HEK293 (cell line): Measurements from ENCODE around the gene KRCC1.

ENCODE experiments used
- CTCF ChIA-PET: fragments of 350-600 bp; formaldehyde crosslinking; extraction: SDS; loops from one replicate; lab custom pipeline; 2021; ENCODE audit warnings: antibody characterized with exemption; lab: Yijun Ruan, JAX
- POLR2A ChIA-PET: fragments of 300-600 bp; formaldehyde crosslinking; extraction: SDS; loops from one replicate; lab custom pipeline; 2020; ENCODE audit warnings: antibody characterized with exemption, inconsistent platforms; lab: Yijun Ruan, JAX
- H3K27ac ChIP-seq: fragments of 200-500 bp; sonication (Bioruptor generic); 2 replicates; pipeline ENCODE4 v1.5.1; 2014; ENCODE audit warnings: low read depth, low read length, control low read depth, inconsistent platforms; ENCODE audit errors: extremely low read depth
- H3K36me3 ChIP-seq, 2 experiments: fragments of 200-500 bp in 1 of 2; sonication (Bioruptor generic) in 1 of 2; 1 replicate in 1 of 2; 2 replicates in 1 of 2; pipeline ENCODE4 v1.5.1; 2014 to 2017; ENCODE audit warnings: inconsistent platforms in 2 of 2, low read length in 2 of 2; ENCODE audit not compliant: control insufficient read depth in 2 of 2, insufficient read depth in 1 of 2
- H3K4me1 ChIP-seq: fragments of 200-500 bp; sonication (Bioruptor generic); 2 replicates; pipeline ENCODE4 v1.5.1; 2014; ENCODE audit warnings: mild to moderate bottlenecking, low read length, inconsistent platforms; ENCODE audit not compliant: control insufficient read depth, insufficient read depth
- H3K4me3 ChIP-seq: 2 replicates; pipeline ENCODE4 v1.5.1; 2011; ENCODE audit warnings: low read depth, mild to moderate bottlenecking, control low read depth, low read length, moderate library complexity
- H3K9me3 ChIP-seq: fragments of 200-500 bp; sonication (Bioruptor generic); 2 replicates; pipeline ENCODE4 v1.5.1; 2014; ENCODE audit warnings: low read depth, low read length, inconsistent platforms; ENCODE audit not compliant: control insufficient read depth, insufficient read depth
- ELK4 ChIP-seq: IDR thresholded peaks from 2 replicates; pipeline ENCODE4 v1.6.1; 2011; ENCODE audit warnings: mild to moderate bottlenecking, low read depth, low read length, borderline replicate concordance
- GLIS1 ChIP-seq: fragments of 450-650 bp; formaldehyde crosslinking; IDR thresholded peaks from 2 replicates; pipeline ENCODE4 v1.5.1; 2016; ENCODE audit warnings: missing biosample characterization, missing genetic modification characterization
- KLF7 ChIP-seq: fragments of 450-650 bp; formaldehyde crosslinking; IDR thresholded peaks from 2 replicates; pipeline ENCODE4 v1.5.1; 2016; ENCODE audit warnings: missing biosample characterization, missing genetic modification characterization, borderline replicate concordance
- KLF8 ChIP-seq: fragments of 450-650 bp; formaldehyde crosslinking; IDR thresholded peaks from 2 replicates; pipeline ENCODE4 v1.5.1; 2016; ENCODE audit warnings: missing biosample characterization, missing genetic modification characterization
- OSR2 ChIP-seq: fragments of 450-650 bp; formaldehyde crosslinking; IDR thresholded peaks from 2 replicates; pipeline ENCODE4 v1.5.1; 2016; ENCODE audit warnings: missing biosample characterization, missing genetic modification characterization
- PRDM6 ChIP-seq: fragments of 450-650 bp; formaldehyde crosslinking; IDR thresholded peaks from 2 replicates; pipeline ENCODE4 v1.5.1; 2017; ENCODE audit warnings: missing biosample characterization, missing genetic modification characterization
- TRIM28 ChIP-seq: IDR thresholded peaks from 2 replicates; pipeline ENCODE4 v1.6.1; 2011; ENCODE audit warnings: low read length, control low read depth, borderline replicate concordance
- ZBTB6 ChIP-seq: fragments of 450-650 bp; formaldehyde crosslinking; IDR thresholded peaks from 2 replicates; pipeline ENCODE4 v1.5.1; 2017; ENCODE audit warnings: missing biosample characterization, missing genetic modification characterization
- ZEB2 ChIP-seq: fragments of 450-650 bp; formaldehyde crosslinking; IDR thresholded peaks from 2 replicates; pipeline ENCODE4 v1.5.1; 2016; ENCODE audit warnings: missing biosample characterization, missing genetic modification characterization
- ZNF211 ChIP-seq: fragments of 450-650 bp; formaldehyde crosslinking; IDR thresholded peaks from 2 replicates; pipeline ENCODE4 v1.5.1; 2016; ENCODE audit warnings: low read depth, missing biosample characterization, missing genetic modification characterization
- ZNF366 ChIP-seq: fragments of 450-650 bp; formaldehyde crosslinking; conservative IDR thresholded peaks from 2 replicates; pipeline ENCODE4 v1.5.1; 2016; ENCODE audit warnings: missing biosample characterization, missing genetic modification characterization
- ZNF416 ChIP-seq: fragments of 450-650 bp; formaldehyde crosslinking; IDR thresholded peaks from 2 replicates; pipeline ENCODE4 v1.5.1; 2016; ENCODE audit warnings: missing biosample characterization, missing genetic modification characterization
- ZNF580 ChIP-seq: fragments of 450-650 bp; formaldehyde crosslinking; IDR thresholded peaks from 2 replicates; pipeline ENCODE4 v1.5.1; 2016; ENCODE audit warnings: missing biosample characterization, missing genetic modification characterization
- ZNF621 ChIP-seq: fragments of 450-650 bp; formaldehyde crosslinking; IDR thresholded peaks from 2 replicates; pipeline ENCODE4 v1.5.1; 2017; ENCODE audit warnings: missing biosample characterization, missing genetic modification characterization
- ZNF747 ChIP-seq: fragments of 450-650 bp; formaldehyde crosslinking; IDR thresholded peaks from 2 replicates; pipeline ENCODE4 v1.5.1; 2016; ENCODE audit warnings: missing biosample characterization, missing genetic modification characterization
- ZNF76 ChIP-seq: fragments of 450-650 bp; formaldehyde crosslinking; IDR thresholded peaks from 2 replicates; pipeline ENCODE4; 2016; ENCODE audit warnings: low read depth, missing biosample characterization, missing genetic modification characterization, borderline replicate concordance
- ZSCAN16 ChIP-seq: fragments of 450-650 bp; formaldehyde crosslinking; IDR thresholded peaks from 2 replicates; pipeline ENCODE4 v1.5.1; 2016; ENCODE audit warnings: missing biosample characterization, missing genetic modification characterization
- ZSCAN18 ChIP-seq: fragments of 450-650 bp; formaldehyde crosslinking; IDR thresholded peaks from 2 replicates; pipeline ENCODE4 v1.5.1; 2016; ENCODE audit warnings: missing biosample characterization, missing genetic modification characterization
- TF ChIP-seq, protein P1 (sequence below): fragments of 450-650 bp; formaldehyde crosslinking; IDR thresholded peaks from 2 replicates; pipeline ENCODE4 v1.5.1; 2016; ENCODE audit warnings: missing biosample characterization, missing genetic modification characterization
- TF ChIP-seq, protein P2 (sequence below): fragments of 450-650 bp; formaldehyde crosslinking; IDR thresholded peaks from 2 replicates; pipeline ENCODE4 v1.5.1; 2017; ENCODE audit warnings: missing biosample characterization, missing genetic modification characterization

Gene KRCC1

DNA sequence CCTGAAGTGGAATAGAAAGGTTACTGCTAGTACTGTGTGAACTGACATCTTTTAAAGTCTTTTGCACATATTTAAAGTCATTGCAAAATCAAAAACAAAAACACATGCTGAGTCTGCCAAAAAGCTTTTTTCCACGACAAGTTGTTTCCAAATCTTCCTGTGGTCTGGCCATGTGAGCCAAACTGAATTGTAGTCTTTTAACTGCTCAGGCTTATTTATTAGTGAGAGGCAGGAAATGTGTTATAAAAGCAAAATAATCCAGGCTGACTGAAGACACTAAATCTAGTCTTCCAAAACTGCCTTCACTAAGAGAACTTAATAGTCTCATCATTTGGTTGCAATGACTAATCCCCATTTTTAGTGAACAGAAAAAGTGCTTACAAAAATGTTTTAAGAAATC, 2.3 kb downstream of the KRCC1 start (continued):
- TF ChIP-seq ZNF747 (tag by site-specific recombination) (no peak), ZNF621 (no peak)

DNA sequence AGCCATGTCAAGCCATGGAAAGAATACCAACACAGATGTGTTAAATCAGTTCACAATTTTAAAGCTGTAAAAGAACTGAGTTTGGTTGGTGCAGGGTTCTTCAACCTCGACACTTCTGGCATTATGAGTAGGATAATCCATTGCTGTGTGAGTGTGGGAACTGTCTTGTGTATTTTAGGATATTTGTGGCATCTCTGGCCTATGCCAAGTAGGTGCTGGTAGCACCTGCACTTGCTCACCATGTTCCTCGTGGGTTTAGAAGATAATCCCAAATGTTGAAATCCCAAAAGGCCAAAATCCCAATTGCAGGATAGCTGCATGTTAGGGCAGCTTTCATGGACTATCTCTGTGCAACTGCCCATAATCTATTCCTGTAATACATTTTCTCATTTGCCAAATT, 3.8 kb downstream of the KRCC1 start:
- POLR2A ChIA-PET = no interaction called here
- H3K27ac ChIP-seq = no peak overlapping the region
- peaks cover 5% of the 10 kb centered on the region; the same call in 1 of the 2 replicates for H3K4me1 ChIP-seq
- H3K4me3 ChIP-seq = no peak overlapping the region
- no peaks in the 10 kb centered on the region for H3K9me3 ChIP-seq
- no peaks in the 10 kb centered on the region; a peak in 1 of 3 replicates for H3K36me3 ChIP-seq
- no peak for TF ChIP-seq ZNF76 (tag by site-specific recombination)
- TF ChIP-seq ZSCAN16 (tag by site-specific recombination) = no peak
- no peak for TF ChIP-seq ELK4
- TF ChIP-seq ZNF580 (tag by site-specific recombination) = no peak
- TF ChIP-seq ZNF416 (tag by site-specific recombination) = no peak
- TF ChIP-seq, protein P1, sequence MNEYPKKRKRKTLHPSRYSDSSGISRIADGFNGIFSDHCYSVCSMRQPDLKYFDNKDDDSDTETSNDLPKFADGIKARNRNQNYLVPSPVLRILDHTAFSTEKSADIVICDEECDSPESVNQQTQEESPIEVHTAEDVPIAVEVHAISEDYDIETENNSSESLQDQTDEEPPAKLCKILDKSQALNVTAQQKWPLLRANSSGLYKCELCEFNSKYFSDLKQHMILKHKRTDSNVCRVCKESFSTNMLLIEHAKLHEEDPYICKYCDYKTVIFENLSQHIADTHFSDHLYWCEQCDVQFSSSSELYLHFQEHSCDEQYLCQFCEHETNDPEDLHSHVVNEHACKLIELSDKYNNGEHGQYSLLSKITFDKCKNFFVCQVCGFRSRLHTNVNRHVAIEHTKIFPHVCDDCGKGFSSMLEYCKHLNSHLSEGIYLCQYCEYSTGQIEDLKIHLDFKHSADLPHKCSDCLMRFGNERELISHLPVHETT (tag by site-specific recombination) = no peak
- CTCF ChIA-PET = interaction anchor here (1.6 kb wide), 1 partner anchor 108 kb away, joined by 4 read pairs; no protein-coding TSS in a partner anchor

- TF ChIP-seq PRDM6 (no peak), ZNF366 (tag by site-specific recombination) (no peak), KLF7 (no peak), OSR2 (tag by site-specific recombination) (no peak), GLIS1 (tag by site-specific recombination) (no peak), ZEB2 (no peak), TRIM28 (no peak), ZSCAN18 (tag by site-specific recombination) (no peak), ZNF747 (tag by site-specific recombination) (no peak), KLF8 (tag by site-specific recombination) (no peak), ZBTB6 (tag by site-specific recombination) (no peak), ZNF211 (tag by site-specific recombination) (no peak)
- TF ChIP-seq, protein P2, sequence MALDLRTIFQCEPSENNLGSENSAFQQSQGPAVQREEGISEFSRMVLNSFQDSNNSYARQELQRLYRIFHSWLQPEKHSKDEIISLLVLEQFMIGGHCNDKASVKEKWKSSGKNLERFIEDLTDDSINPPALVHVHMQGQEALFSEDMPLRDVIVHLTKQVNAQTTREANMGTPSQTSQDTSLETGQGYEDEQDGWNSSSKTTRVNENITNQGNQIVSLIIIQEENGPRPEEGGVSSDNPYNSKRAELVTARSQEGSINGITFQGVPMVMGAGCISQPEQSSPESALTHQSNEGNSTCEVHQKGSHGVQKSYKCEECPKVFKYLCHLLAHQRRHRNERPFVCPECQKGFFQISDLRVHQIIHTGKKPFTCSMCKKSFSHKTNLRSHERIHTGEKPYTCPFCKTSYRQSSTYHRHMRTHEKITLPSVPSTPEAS (tag by site-specific recombination) = no peak
- CTCF ChIA-PET = interaction anchor here (0.6 to 2.9 kb wide), 3 partner anchors 11 to 405 kb away, joined by 3 to 17 read pairs (median 4); no protein-coding TSS in a partner anchor
- Histone ChIP-seq H3K27ac (no peak overlapping the region), H3K9me3 (no peaks in the 10 kb centered on the region), H3K4me3 (no peak overlapping the region), H3K4me1 (0 out of 2 replicates have a peak, but pooled peaks cover 5% of the 10 kb centered on the region), H3K36me3 (no peaks in the 10 kb centered on the region; a peak in 1 of 3 replicates)
- POLR2A ChIA-PET = no interaction called here
Observed at GRCh38 chr2:88049622-88050021, 6.0 kb downstream of the KRCC1 start.
